Stimulated activated CD4-positive, alpha-beta T cell treated with anti-CD3 and anti-CD28 coated beads, TNF-alpha, amount 100 ng/mL, for 4 hours (primary cell): ENCODE data around the gene AS3MT.
"Not testable (repeated sequence)": the region's sequence is repeated elsewhere in the genome, so short reads cannot be mapped to it uniquely, and the experiment has no call there.

Source experiments
- DNase-seq, 3 experiments: peaks; one replicate each; pipeline ENCODE4 v3.0.0-alpha.2; 2020; ENCODE audit warnings: low read depth in 3 of 3

Gene AS3MT

GRCh38 chr10:102919246-102919959 lies 50.1 kb downstream of the AS3MT start:
- DNase-seq: peak in 1 of 3 experiments; percentile 8

- no peak for DNase-seq
These were observed 50.9 kb downstream of the AS3MT start for GRCh38 chr10:102919992-102920739.

GRCh38 chr10:102923601-102924000 lies 54.3 kb downstream of the AS3MT start:
- DNase-seq: no peak

- no peak for DNase-seq
These were observed 57.6 kb downstream of the AS3MT start for GRCh38 chr10:102926842-102927241.

GRCh38 chr10:102927311-102928010 lies 58.2 kb downstream of the AS3MT start:
- DNase-seq: no peak

GRCh38 chr10:102928442-102928841 lies 59.2 kb downstream of the AS3MT start:
- DNase-seq: not testable (repeated sequence)

GRCh38 chr10:102930720-102931119 lies 61.5 kb downstream of the AS3MT start:
- no peak for DNase-seq

GRCh38 chr10:102931643-102932042 lies 62.4 kb downstream of the AS3MT start:
- no peak for DNase-seq

GRCh38 chr10:102935505-102935904 lies 66.2 kb downstream of the AS3MT start:
- DNase-seq: no peak

GRCh38 chr10:102935939-102936605 lies 66.8 kb downstream of the AS3MT start:
- DNase-seq: no peak

- no peak for DNase-seq
These were observed 72.1 kb downstream of the AS3MT start for GRCh38 chr10:102941401-102941800.

- no peak for DNase-seq
These were observed 76.2 kb downstream of the AS3MT start for GRCh38 chr10:102945449-102945848.

- DNase-seq: no peak
These were observed 76.7 kb downstream of the AS3MT start for GRCh38 chr10:102945962-102946361.

GRCh38 chr10:102946992-102947391 lies 77.7 kb downstream of the AS3MT start:
- no peak for DNase-seq

GRCh38 chr10:102948176-102948575 lies 78.9 kb downstream of the AS3MT start:
- no peak for DNase-seq

- DNase-seq: no peak
These were observed 79.5 kb downstream of the AS3MT start for GRCh38 chr10:102948786-102949185.

GRCh38 chr10:102949916-102950315 lies 80.6 kb downstream of the AS3MT start:
- DNase-seq: no peak

- no peak for DNase-seq
These were observed 82.0 kb downstream of the AS3MT start for GRCh38 chr10:102951316-102951715.
